Hepatocyte (in vitro differentiated cells): Measurements from ENCODE around the gene DIS3L2. TPM values are rescaled to one million over a fixed set of nuclear protein-coding genes. Genes with fewer than 3 reads are reported as not detected.

Experiments
- DNase-seq: peaks from one replicate; pipeline ENCODE4 v3.0.0-alpha.2; 2016; ENCODE audit warnings: low spot score
- H2AFZ ChIP-seq: fragments of 200-600 bp; sonication (generic); 2 replicates; pipeline ENCODE4 v1.6.0; 2016; ENCODE audit warnings: antibody characterized with exemption, mild to moderate bottlenecking
- H3K27ac ChIP-seq: fragments of 200-600 bp; sonication (generic); 2 replicates; pipeline ENCODE4 v1.5.1; 2016; ENCODE audit warnings: mild to moderate bottlenecking
- H3K27me3 ChIP-seq: fragments of 200-600 bp; sonication (generic); 2 replicates; pipeline ENCODE4 v1.6.1; 2016
- H3K36me3 ChIP-seq: fragments of 200-600 bp; sonication (generic); replicated peaks from 2 replicates; pipeline ENCODE4 v1.5.1; 2016; ENCODE audit warnings: low read depth; ENCODE audit not compliant: insufficient read depth
- H3K4me1 ChIP-seq: fragments of 200-600 bp; sonication (generic); 2 replicates; pipeline ENCODE4 v1.5.1; 2016; ENCODE audit warnings: mild to moderate bottlenecking, moderate library complexity; ENCODE audit not compliant: insufficient read depth
- H3K4me2 ChIP-seq: fragments of 200-600 bp; sonication (generic); 2 replicates; pipeline ENCODE4 v1.6.0; 2016
- H3K4me3 ChIP-seq: fragments of 200-600 bp; sonication (generic); 2 replicates; pipeline ENCODE4 v1.5.1; 2016; ENCODE audit warnings: mild to moderate bottlenecking
- H3K79me2 ChIP-seq: fragments of 200-600 bp; sonication (generic); 2 replicates; pipeline ENCODE4 v1.6.0; 2017; ENCODE audit warnings: mild to moderate bottlenecking
- H3K9me2 ChIP-seq: fragments of 200-600 bp; sonication (generic); replicated peaks from 2 replicates; pipeline ENCODE4 v1.6.0; 2017; ENCODE audit warnings: mild to moderate bottlenecking; ENCODE audit not compliant: insufficient read depth
- H3K9me3 ChIP-seq: fragments of 200-600 bp; sonication (generic); 2 replicates; pipeline ENCODE4 v1.5.1; 2016; ENCODE audit warnings: low read depth, mild to moderate bottlenecking
- H4K20me1 ChIP-seq: fragments of 200-600 bp; sonication (generic); 2 replicates; pipeline ENCODE4 v1.6.0; 2016; ENCODE audit warnings: mild to moderate bottlenecking; ENCODE audit not compliant: insufficient read depth, poor library complexity, severe bottlenecking
- CTCF ChIP-seq: fragments of 200-600 bp; sonication (generic); IDR thresholded peaks from 2 replicates; pipeline ENCODE4 v1.5.1; 2016; ENCODE audit warnings: antibody characterized with exemption, mild to moderate bottlenecking; ENCODE audit not compliant: poor library complexity
- EZH2 ChIP-seq: fragments of 200-600 bp; sonication (generic); IDR thresholded peaks from 2 replicates; pipeline ENCODE4 v1.6.1; 2016; ENCODE audit warnings: antibody characterized with exemption, mild to moderate bottlenecking, borderline replicate concordance
- EZH2phosphoT487 ChIP-seq: fragments of 200-600 bp; sonication (generic); IDR thresholded peaks from one replicate; pipeline ENCODE4 v1.6.1; 2018; ENCODE audit warnings: antibody characterized with exemption, mild to moderate bottlenecking, low read depth, moderate library complexity; ENCODE audit not compliant: unreplicated experiment, severe bottlenecking
- WGBS: methylation state at CpG from one replicate; pipeline ENCODE4 v1.1.6; 2016; ENCODE audit warnings: low lambda C conversion rate; ENCODE audit errors: missing lambda C conversion rate; 5-methylcytosine and 5-hydroxymethylcytosine counted together
- polyA plus RNA-seq: library from polyadenylated mRNA; unstranded; fragments of >200 nt; fragmentation: Nextera tagmentation; extraction: Ambion mirVana; gene quantifications from 2 replicates; pipeline ENCODE4 v1.2.1, GENCODE V29; 2016
- total RNA-seq: library from RNA; depleted of rRNA; stranded (reverse); fragments of >200 nt; gene quantifications from 2 replicates; pipeline ENCODE4 v1.2.3, GENCODE V29; 2014

Gene DIS3L2
- total and polyA plus RNA-seq, 2 experiments from 2014 or later: 19.5 to 20.0 TPM

GRCh38 chr2:231933916-231934401, 27.6 kb upstream of the DIS3L2 start:
- no peak for DNase-seq
- no peak overlapping the region for H2AFZ ChIP-seq
- no peaks in the 10 kb centered on the region for H3K9me3 ChIP-seq
- H3K4me2 ChIP-seq: no peak overlapping the region
- H3K36me3 ChIP-seq: no peaks in the 10 kb centered on the region
- H3K9me2 ChIP-seq: no peaks in the 10 kb centered on the region
- H3K27me3 ChIP-seq: peaks cover 9% of the 10 kb centered on the region
- TF ChIP-seq EZH2 (no peak), EZH2phosphoT487 (no peak), CTCF (no peak)
- no peaks in the 10 kb centered on the region for H3K4me1 ChIP-seq
- no peak overlapping the region for H3K27ac ChIP-seq
- 94% methylated on average over 13 of the region's 13 CpGs for WGBS
- H4K20me1 ChIP-seq: no peaks in the 10 kb centered on the region
- no peak overlapping the region for H3K4me3 ChIP-seq
- no peaks in the 10 kb centered on the region for H3K79me2 ChIP-seq

- Histone ChIP-seq H3K4me2 (no peak overlapping the region), H2AFZ (no peak overlapping the region)
- WGBS: 82% methylated on average over 8 of the region's 8 CpGs
Measured at GRCh38 chr2:231934441-231935206, 26.9 kb upstream of the DIS3L2 start.

GRCh38 chr2:231935207-231935524, 26.3 kb upstream of the DIS3L2 start:
- no peak overlapping the region for H3K4me3 ChIP-seq
- H3K79me2 ChIP-seq: no peaks in the 10 kb centered on the region
- H3K36me3 ChIP-seq: no peaks in the 10 kb centered on the region
- no peaks in the 10 kb centered on the region for H3K9me2 ChIP-seq
- peak; percentile 51 for DNase-seq
- H3K27me3 ChIP-seq: peaks cover 5% of the 10 kb centered on the region
- H3K27ac ChIP-seq: no peak overlapping the region
- 50% methylated on average over 4 of the region's 4 CpGs for WGBS
- no peaks in the 10 kb centered on the region for H3K9me3 ChIP-seq
- no peak overlapping the region for H2AFZ ChIP-seq
- no peaks in the 10 kb centered on the region for H3K4me1 ChIP-seq
- H4K20me1 ChIP-seq: no peaks in the 10 kb centered on the region
- H3K4me2 ChIP-seq: no peak overlapping the region
- no peak for TF ChIP-seq CTCF

More at GRCh38 chr2:231934441-231935206, 26.9 kb upstream of the DIS3L2 start:
- H3K9me3 ChIP-seq: no peaks in the 10 kb centered on the region
- H4K20me1 ChIP-seq: no peaks in the 10 kb centered on the region
- H3K79me2 ChIP-seq: no peaks in the 10 kb centered on the region
- no peak for DNase-seq
- H3K36me3 ChIP-seq: no peaks in the 10 kb centered on the region
- no peak overlapping the region for H3K4me3 ChIP-seq
- TF ChIP-seq EZH2 (no peak), CTCF (no peak), EZH2phosphoT487 (no peak)
- H3K27me3 ChIP-seq: peaks cover 5% of the 10 kb centered on the region
- H3K27ac ChIP-seq: no peak overlapping the region
- H3K4me1 ChIP-seq: no peaks in the 10 kb centered on the region
- H3K9me2 ChIP-seq: no peaks in the 10 kb centered on the region
